ENCODE measurements around the gene SERINC2.

GRCh38 chr1:31407029-31407626 lies 5.9 kb upstream of the SERINC2 start:
- no peak for TF ChIP-seq POLR2AphosphoS5 (IDR thresholded peaks at IDR 0.05)
- no peak for TF ChIP-seq CTCF (IDR thresholded peaks at IDR 0.05)
- TF ChIP-seq POLR2A (IDR thresholded peaks at IDR 0.05) = no peak

Data from sigmoid colon (tissue), 4 donors.